ENCODE results near the gene TPX2.
A peak's percentile ranks its signal among the peaks of the same experiment; 100 is the strongest.

TPX2 gene

GRCh38 chr20:31833931-31834521, 94.9 kb downstream of the TPX2 start:
- DNase-seq (ENCODE audit: low read depth) = no peak

DNA sequence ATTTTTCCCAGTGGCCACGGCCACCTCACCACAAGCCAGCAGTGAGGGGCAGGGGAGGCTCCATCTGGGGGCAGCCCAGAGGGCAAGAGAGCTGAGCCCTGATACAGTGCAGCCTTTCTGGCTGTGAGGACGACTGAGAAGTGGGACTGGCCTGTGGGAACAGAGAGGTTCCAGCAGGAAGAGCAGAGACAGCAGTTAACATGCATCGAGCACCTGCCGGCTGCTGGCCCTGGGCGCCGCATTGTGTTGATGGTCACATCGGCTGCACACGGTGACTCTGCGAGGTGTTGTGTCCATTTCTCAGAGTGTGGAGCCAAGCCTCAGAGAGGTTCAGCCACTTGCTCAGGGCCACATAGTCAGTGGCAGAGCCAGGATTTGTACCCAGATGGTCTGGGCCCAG, 96.5 kb downstream of the TPX2 start:
- DNase-seq (ENCODE audit: low read depth) = no peak

GRCh38 chr20:31835977-31836852, 97.1 kb downstream of the TPX2 start:
- peak; percentile 10 for DNase-seq (ENCODE audit: low read depth)

- DNase-seq (ENCODE audit: low read depth) = no peak
These were observed 97.9 kb downstream of the TPX2 start for GRCh38 chr20:31836853-31837608.

GRCh38 chr20:31837896-31838397, 98.9 kb downstream of the TPX2 start:
- no peak for DNase-seq (ENCODE audit: low read depth)

DNA sequence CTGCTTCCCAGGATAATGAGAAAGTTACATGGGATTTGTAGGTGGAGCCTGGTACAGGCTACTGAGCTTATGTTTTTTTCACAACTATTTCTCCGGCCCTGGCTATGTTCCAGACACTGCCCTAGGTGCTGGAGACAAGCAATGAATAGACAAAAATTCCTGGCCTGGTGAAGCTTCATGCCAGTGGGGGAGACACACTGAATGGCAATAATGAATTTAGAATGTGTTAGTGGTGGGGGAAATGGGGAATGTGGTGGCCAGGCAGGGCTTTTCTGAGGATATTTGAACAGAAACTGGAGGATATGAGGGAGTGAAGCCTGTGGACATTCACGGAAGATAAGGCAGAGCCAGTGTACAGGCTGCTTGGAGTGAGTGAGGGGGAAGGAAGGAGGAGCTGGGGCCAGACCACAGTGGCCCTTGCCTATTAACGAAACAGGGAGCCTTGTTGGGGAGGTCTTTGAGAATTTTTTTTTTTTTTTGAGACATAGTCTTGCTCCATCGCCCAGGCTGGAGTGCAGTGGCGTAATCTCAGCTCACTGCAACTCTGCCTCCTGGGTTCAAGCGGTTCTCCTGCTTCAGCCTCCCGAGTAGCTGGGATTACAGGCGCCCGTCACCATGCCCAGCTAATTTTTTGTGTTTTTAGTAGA, 99.7 kb downstream of the TPX2 start:
- no peak for DNase-seq (ENCODE audit: low read depth)

- no peak for DNase-seq (ENCODE audit: low read depth)
These were observed 100.8 kb downstream of the TPX2 start for GRCh38 chr20:31839782-31840487.

DNA sequence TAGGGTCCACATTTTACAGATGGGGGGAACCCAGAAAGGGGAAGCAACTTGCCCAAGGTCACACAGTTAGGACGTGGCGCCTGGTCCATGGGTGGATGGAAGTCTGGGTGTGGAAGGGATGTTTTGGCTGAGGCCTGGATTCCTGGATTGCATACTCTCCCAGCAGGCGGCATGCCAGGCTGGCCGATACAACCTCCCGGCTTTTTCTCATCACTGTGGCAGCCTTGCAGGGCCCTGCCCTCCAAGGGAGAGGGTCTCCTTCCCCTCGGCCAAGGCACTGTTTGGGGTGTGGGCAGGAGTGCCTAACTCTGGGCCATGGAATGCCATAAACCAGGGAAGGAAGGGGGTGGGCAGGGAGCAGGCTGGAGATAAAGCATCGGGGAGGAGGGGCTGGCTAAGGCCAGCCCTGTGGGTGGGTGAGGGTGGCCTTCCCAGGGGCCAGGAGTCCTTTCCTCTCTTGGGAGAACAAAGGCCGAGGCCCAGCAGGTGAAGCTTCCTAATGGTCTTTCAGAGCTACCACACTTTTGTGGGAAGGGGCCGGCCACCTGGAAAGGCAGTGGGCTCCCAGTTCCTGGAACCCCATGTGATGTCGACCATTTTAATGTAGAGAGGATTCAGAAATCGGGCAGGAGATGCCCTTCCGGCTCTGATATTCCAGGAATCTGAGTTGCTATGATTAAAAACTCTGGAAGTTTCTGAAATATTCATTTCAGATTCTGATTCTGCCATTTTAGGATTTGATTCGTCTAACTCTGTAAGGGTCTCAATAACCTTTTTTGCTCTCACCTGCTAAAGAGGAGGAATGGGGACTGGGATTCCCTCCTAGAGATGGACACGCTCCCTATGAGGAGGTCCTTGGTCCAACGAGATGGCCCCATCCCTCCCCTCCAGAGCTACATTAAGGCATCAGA, 102.1 kb downstream of the TPX2 start:
- DNase-seq (ENCODE audit: low read depth) = no peak

- no peak for DNase-seq (ENCODE audit: low read depth)
These were observed 102.8 kb downstream of the TPX2 start for GRCh38 chr20:31841928-31842327.

- DNase-seq (ENCODE audit: low read depth) = no peak
These were observed 103.5 kb downstream of the TPX2 start for GRCh38 chr20:31842471-31843157.

DNA sequence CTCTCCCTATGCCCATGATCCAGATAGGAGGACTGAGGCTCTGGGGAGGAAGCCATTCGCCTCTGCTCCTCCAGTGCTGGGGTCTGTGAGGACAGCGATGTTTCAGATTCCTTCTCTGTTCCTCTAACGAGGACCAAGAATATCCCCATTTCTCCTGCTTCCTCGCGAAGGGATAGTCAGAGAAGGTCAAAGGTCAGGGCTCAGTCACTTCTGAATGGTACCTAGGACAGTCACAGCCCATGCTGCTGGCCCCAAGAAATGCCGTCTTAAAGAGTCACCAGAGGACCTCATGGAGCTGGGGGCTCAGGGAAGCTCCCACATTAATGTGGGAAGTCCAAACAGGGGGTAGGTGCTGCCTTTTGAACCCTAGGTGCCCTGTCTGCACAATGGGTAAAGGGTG, 104.2 kb downstream of the TPX2 start:
- DNase-seq (ENCODE audit: low read depth) = no peak

DNA sequence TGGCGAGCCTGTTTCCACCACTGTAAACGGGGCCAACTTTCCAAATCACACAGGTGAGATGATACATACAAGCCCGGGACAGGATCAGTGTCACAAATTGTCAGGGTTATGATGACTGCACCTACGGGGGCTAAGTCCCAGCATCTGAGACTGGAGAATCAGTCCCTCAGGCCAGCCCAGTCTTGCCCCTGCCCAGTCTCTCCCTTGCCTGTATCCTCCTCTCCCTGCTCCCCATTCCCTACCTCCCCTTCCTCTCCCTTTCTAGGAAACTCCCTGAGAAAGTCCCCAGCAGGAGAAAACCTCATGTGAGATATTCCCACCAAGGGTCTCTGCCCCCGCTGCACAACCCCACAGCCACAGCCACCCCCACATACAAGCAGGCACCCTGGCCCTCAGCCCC, 104.8 kb downstream of the TPX2 start:
- DNase-seq (ENCODE audit: low read depth) = no peak

DNA sequence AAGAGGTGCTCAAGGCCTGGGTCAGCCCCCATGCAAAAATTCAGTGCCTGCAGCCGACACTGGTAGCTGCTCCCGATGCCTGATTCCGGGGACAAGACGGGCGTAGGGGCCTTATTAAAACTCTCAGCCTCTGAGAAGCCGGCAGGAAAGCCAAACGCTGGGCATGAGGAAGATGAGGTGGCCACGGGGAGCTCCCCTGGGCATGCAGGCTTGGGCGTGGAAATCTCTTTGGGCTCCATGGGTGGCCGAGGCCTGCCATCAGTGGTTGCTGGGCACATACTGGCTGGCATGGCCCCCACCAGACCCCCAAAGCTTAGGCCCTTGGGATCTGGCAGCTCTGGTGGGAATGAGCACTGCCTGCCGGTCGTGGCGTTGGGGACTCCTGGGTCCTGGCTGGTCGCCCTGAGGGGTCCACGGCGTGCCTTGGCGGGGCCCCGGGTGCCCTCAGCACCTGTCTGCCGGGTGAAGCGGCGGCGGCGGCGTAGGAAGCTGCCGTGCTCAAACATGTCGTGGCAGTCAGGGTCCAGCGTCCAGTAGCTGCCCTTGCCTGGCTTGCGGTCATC, 105.7 kb downstream of the TPX2 start:
- DNase-seq (ENCODE audit: low read depth) = no peak

DNA sequence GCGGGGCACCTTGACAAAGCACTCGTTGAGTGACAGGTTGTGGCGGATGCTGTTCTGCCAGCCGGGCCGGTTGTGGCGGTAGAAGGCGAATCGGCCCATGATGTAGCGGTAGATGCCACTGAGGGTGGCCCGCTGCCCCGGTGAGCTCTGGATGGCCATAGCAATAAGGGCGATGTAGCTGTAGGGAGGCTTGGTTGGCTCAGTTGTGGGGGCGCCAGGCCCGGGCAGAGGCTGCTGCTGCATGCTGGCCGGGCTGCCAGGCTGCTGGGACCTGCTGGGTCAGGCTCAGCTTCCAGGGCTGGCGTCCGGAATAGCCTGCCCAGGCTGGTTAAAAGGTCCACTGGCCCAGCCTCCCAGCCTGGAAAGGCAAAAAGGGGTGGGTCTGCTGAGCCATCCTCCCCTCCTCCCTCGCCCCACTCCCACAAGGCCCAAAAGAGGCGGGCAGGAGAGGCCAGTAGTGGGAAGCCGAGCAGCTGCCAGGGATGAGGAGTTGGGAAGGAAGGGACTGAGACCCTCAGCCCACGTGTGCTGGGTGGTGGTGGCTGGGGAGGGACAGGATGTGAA, 106.3 kb downstream of the TPX2 start, which contains the start of gene FOXS1:
TSS of gene FOXS1 (minus strand) at position 305 of the 564 bp plus-strand sequence. CDS start at position 243, 62 bp downstream.
- DNase-seq (ENCODE audit: low read depth) = no peak

DNA sequence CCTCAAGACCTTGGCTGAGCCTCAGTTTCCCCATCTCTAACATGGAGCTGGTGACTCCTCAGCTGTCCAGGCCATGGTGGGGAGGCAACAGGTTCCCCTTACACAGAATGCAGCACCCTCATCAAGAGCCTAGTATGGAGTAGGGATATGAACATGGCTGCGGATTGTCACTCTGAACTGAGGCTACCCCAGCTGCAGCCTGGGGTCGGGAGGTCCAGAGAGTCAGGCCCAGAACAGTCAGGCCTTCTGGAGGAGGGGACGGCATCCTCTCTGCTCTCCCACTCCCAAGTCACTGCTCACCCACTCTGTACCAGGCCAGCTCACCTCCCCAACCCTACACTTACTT, 107.7 kb downstream of the TPX2 start:
- no peak for DNase-seq (ENCODE audit: low read depth)

- DNase-seq (ENCODE audit: low read depth) = no peak
These were observed 109.3 kb downstream of the TPX2 start for GRCh38 chr20:31848088-31848999.

DNA sequence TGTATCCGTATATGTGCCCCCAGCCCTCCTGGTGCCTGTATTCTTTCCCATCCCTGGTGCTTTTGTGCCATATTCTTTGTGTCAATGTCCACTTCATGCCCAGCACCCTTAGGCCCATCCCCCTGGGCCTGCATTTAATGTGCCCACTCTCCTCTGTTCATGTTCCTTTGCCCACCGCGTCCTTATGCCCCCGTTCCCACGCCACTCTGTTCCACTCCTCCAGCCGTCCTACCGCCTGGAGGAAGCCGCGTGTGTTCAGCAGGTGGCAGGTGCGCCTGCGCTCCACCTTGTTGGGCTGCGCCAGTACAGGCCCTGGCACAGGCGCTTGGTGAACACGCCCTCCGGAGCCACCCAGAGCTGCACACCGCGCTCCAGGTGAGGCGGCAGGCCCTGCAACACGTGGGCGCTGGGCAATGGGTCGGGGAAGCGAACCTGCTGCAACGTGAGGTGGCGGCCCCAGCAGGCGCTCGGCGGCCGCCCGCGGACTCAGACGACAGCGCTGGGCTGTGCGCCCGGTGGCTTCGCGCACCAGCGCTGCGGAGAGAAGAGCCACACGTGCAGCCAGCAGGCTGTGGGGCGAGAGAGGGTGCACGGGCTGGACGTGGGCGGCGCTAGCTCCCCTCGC, 110.3 kb downstream of the TPX2 start:
- DNase-seq (ENCODE audit: low read depth) = no peak

Data from stimulated activated CD8-positive, alpha-beta memory T cell treated with anti-CD3 and anti-CD28 coated beads, Interleukin-12 subunit alpha, Interleukin-12 subunit beta, amount 100 ng/mL, for 1 hour (primary cell).